NCI-H2029 (cell line): ENCODE measurements around the gene NKAPD1.
A peak's percentile ranks its signal among the peaks of the same experiment; 100 is the strongest.
"Not testable (repeated sequence)": the region's sequence is repeated elsewhere in the genome, so short reads cannot be mapped to it uniquely, and the experiment has no call there.

Experiments
- DNase-seq: peaks from one replicate; lab custom pipeline; 2025; lab: John Stamatoyannopoulos, UW

Gene NKAPD1

GRCh38 chr11:112086422-112087191 is 12.5 kb downstream of the NKAPD1 start, which contains the start of the genes SDHD and TIMM8B:
SDHD (plus strand) TSS chr11:112086873; CDS start chr11:112086908, 35 bp downstream.
TIMM8B (minus strand) TSS chr11:112086756; CDS start chr11:112086723, 33 bp downstream.
- DNase-seq: peak; percentile 95

GRCh38 chr11:112087212-112087611 is 13.1 kb downstream of the NKAPD1 start:
- DNase-seq: no peak

DNA sequence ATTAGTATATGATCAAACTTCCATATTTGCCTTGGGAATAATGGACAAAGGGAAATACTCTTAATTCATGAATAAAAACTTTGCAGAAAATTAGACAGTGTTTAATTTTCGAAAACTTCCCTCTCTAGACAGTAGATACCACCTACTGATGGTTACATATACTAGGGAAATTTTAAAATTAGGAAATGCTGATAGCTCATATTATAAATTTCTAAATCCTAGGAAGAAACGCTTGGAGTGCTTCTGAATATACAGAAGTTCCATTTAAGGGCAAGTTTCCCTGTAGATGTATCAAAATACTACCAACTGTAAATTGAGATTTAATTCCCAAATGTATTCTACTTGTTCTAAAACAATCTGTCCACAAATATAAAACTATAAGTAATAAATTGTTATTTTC is 21.2 kb downstream of the NKAPD1 start:
- DNase-seq: not testable (repeated sequence)

GRCh38 chr11:112096194-112096593 is 22.1 kb downstream of the NKAPD1 start:
- no peak for DNase-seq

GRCh38 chr11:112097734-112098528 is 23.8 kb downstream of the NKAPD1 start:
- no peak for DNase-seq

DNA sequence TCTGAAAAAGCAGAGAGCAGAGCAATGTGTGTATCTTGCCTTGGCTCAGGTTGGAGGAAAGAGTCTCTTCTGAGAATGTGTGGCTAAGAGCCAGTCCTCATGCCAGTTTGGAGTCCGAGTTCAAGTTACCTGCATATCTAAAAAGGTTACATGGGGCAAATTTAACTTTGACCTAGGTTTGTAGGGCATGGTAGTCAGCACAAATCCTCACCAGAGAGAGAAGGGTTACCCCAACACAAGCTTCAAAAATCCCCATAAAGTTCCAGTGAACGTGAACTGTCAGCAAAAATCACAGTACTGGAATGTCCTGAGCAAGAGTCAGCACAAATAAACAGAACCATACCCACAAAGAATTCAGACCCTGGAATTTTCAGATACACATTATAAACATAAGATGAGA is 26.4 kb downstream of the NKAPD1 start:
- DNase-seq: no peak

DNA sequence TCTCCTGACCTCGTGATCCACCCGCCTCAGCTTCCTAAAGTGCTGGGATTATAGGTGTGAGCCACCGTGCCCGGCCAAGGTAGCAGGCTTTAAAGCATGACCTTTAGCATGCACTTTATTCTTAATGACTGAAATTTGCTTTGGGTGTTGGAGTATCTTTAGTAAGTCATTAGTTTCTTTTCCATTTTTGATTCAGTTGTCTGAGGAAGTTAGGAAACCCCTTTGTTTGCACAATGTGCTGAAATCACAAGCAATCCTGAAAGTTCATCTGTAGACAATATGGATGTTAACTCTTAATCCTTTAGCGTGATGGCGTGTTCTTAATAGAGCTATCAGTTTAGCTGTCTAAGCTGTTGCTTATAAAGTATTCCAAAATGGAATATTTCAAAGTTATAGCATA is 29.3 kb downstream of the NKAPD1 start:
- no peak for DNase-seq

GRCh38 chr11:112106070-112106469 is 32.0 kb downstream of the NKAPD1 start:
- DNase-seq: no peak

DNA sequence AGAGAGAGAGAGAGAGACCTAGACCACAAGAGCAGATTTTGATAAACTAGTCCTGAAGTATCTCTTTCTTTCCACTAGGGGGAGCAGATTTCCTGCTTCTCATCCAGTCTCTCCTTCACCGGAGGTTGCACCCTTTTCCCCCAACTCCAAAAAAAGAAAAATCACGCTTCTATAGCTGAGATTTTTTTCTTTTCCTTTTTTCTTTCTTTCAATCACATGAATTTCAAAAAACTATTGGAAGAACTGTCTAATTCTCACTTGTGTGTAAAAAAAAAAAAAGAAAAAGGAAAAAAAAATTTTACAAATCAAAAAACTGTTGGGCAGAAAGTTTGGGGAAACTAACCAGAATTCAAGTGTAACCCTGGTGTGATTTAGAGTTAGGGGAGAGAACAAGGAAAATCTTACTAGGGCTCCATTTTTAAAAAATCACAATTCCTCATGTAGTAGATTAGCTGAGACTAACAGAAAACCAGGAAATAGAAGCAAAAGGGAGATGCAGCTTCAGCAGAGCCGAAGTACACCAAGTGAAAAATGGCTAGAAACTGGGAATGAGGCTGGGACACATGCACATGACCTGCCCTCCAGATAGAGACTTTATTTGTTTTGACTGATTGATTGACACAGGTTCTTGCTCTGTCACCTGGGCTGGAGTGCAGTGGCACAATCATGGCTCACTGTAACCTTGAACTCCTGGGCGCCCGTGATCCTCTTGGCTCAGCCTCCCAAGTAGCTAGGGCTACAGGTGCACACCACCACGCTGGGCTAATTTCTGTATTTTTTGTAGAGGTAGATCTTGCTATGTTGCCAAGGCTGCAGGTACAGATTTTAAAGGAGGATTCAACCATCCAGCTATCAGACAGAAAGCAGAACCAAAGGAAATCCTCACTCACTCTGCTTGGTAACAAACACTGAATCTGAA is 39.7 kb downstream of the NKAPD1 start:
- peak; percentile 50 for DNase-seq

DNA sequence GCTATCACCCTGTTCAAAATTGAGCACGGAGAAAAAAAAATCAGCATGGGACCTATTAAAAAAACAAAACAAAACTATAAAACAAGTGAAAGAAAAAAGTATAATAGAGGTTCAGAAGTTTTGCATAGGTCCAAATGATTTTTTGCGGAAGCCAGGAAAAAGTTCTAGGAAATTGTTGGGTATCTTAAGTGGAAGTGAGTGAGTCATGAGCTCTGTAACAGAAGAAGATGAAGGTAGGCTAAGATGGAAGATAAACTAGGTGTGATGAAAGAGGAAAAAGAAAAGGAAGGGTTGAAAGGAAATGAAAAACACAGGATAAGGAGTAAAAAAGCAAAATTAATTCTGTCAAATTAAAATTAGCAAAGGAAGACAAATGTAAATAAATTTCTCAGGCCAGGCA is 40.4 kb downstream of the NKAPD1 start:
- no peak for DNase-seq

DNA sequence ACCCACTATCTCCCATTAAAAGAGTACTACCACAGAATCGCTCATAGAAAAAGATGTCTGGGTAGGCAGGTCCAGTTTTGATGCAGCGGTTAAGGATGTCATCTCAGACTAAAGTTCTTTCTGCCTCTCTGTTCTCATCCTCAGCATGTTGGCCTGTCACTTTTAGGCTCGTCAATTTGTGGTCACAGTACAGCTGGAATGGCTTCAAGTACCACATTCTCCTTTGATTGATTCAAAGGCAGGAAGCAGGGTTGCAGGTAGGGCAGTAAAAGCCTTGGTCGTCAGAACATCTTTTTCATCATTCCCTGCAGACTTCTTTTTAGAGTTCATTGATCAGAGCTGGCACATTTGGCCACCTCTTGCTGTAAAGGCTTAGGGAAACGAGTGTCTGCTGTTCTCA is 41.3 kb downstream of the NKAPD1 start:
- no peak for DNase-seq

- DNase-seq: no peak
Observed at GRCh38 chr11:112118176-112118575, 44.1 kb downstream of the NKAPD1 start.

- no peak for DNase-seq
Observed at GRCh38 chr11:112121981-112122615, 48.0 kb downstream of the NKAPD1 start.

DNA sequence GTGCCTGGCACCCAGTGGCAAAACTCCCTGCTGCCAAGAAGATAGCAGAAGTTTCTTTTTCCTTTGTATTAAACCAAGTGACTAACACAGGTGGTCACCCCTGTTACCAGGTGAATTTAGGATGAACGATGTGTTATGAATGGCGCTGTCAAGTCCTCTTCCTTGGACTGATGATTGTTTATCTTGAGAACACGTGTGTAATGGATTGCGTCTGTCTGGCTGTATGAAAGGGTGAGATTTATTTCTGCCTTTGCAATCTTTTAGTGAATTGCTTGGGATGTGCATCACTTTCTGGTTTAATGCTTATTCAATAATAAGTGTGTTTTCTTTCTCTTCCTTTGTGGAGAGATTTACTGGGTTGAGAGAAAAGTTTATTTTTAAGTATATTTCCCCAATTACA is 49.0 kb downstream of the NKAPD1 start:
- no peak for DNase-seq

DNA sequence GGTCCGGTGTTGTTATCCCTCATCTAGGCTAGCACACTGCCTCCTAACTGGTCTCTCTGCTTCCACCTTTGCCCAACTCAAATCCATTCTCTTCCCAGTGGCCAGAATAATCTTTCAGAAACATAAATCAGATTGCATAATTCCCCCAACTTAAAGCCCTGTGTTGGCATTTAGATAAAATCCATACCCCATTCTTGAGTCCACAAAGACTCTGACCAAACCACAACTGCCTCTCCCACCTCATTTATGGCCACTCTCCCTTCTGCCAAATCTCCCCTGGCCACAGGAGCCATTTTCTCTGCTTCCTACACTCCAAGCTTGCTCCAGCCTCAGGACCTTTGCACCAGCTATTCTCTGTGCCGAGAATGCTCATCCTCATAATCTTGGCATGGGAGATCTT is 53.0 kb downstream of the NKAPD1 start:
- DNase-seq: no peak

GRCh38 chr11:112128483-112129121 is 54.5 kb downstream of the NKAPD1 start:
- peak; percentile 94 for DNase-seq

GRCh38 chr11:112129656-112130055 is 55.6 kb downstream of the NKAPD1 start:
- DNase-seq: no peak

DNA sequence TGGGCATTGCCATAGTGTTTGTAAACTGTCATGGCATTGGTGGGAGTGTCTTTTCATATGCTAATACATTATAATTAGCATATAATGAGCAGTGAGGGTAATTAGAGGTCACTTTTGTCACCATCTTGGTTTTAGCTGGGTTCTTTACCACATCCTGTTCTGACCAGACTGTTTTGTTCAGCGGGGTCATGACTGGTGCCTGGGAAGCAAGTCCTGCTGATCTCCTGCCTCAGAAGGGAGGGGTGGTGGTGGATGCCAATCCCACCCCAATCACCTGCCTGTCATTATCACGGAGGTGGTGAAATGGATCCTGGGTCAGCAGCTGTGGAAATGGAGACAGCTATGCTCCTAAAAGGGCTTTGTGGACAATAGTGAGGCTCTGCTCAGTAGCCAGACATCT is 58.6 kb downstream of the NKAPD1 start:
- no peak for DNase-seq

GRCh38 chr11:112134473-112134872 is 60.4 kb downstream of the NKAPD1 start:
- no peak for DNase-seq
